Stimulated activated CD8-positive, alpha-beta memory T cell treated with anti-CD3 and anti-CD28 coated beads, Interleukin-7, amount 100 ng/mL, for 24 hours (primary cell): Measurements from ENCODE around the gene FOXG1.

Experiments used
- DNase-seq: peaks from one replicate; pipeline ENCODE4 v3.0.0-alpha.2; 2020; ENCODE audit warnings: low read depth

Gene FOXG1

DNA sequence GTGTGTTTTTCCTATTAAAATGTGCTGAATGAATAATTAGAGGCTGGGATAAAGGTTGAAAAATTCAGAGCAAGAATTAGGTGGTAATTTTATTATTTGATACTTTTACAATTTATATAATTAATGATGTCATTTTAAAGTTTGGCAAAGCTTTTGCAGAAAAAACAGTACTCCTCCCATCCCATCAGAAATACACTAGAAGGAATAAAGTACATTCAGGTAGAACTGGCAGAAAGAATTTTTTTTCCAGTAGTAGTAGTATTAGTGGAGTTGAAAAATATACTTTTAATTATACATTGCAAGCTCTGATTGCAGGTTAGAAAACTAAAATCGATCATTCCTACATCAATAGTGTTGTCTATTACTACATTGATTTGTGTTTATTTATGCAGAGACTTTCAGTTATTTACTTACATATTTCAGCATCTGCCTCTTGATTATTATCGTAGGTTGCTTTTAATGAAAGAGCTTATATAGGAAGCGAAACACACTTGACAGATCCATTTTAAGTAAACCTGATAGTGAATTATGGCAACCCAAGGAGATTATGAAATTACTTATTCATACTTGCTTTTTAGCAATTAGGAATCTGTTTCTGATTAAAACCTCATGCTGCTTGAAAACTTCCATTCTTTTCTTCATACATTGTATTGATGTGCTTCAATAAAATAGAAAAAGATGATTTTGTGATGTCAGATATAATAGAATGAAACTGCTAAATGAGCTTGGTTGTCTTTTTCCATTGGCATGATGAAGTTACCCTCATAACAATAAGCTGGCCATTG, 10.1 kb downstream of the FOXG1 start:
- no peak for DNase-seq

DNA sequence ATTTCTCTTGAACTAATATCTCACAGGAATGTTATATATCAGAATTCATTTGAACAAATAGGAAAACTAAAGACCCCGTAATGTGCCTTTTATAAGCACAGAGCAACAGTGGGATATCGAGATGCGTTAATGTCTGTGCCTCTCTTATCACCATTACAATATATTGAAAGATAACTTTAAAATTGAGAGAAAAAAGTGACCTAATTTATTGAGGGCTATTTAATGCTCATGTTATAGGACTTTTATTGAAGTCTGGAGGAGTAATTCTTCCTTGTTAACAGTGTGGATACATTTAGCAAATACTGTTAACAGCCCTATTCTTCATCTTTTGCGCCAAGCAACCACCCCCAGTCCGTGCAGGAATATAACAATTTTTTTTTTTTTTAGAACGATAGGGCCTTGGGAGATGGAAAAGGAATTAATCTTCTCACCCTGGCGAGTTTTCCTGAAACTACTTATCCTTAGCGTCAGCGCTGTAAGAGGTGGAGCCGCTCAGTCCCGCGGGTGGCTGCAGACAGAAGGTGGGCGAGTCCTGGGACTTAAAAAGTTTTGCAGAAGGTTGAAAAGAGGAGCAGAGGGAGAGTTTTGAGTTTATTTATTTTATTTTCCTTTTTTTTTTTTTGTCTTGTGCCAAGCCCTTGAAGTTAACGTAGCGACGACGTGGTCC, 11.0 kb downstream of the FOXG1 start:
- DNase-seq = no peak

DNA sequence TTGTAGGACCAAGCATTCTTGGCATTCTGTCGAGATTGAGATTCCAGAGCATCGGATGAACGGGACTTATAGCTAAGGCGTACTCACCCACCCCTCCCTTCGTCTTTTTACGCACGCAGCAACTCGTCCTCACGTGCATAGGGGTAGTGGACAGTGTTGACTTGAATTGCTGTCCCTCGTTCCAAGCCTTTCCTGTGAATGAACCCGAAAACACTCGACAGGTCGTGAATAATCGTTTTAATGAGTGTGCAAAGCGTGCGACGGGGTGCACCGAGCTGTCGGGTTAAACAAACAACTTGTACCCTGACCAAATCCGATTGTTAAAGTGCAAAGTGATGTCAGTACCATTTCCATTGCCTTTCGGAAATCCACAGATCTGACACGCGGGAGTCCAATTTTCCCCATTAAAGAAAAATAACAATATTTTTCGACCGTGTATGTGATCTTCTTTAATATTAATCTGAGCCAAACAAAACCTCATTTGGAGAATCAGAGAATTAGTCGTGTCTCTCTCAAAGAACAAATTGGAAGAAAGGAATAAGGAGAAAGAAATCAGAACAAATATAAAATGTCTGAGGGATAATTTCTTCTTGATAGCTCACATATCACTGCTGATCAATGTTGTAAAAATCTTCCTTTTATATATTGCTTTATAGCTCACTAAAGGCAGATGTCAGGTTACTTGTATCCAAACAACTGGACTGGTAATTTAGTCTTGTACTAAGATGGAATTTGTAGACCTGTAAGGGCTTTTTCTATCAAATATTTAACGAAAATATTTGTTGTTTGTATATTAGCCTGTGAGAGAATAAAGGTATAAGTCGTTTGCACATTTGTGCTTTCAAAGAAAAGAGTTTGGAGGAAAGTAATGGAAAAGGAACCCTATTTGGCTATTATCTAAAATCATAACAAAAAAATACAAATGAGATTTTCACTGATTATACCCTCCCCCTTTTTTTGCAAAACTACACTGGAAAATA, 11.8 kb downstream of the FOXG1 start:
- DNase-seq = no peak

DNA sequence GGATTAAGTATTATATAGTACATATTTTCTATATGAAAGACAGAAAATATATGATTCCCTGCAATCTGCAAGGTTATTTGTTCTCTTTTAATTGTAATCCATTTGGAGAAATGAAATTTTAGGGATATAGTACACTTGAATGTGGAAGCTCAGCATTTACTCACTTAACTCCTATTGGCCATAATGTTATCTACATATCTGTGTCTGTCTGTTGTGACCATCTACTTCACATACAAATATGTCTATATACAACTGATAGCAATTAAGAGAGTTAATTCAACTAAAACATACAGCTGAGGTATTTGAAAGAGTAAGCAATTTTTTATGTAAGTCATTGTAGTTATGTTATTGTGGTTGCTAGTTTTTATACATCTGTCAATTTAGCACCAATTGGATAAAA, 12.9 kb downstream of the FOXG1 start:
- DNase-seq = no peak

DNA sequence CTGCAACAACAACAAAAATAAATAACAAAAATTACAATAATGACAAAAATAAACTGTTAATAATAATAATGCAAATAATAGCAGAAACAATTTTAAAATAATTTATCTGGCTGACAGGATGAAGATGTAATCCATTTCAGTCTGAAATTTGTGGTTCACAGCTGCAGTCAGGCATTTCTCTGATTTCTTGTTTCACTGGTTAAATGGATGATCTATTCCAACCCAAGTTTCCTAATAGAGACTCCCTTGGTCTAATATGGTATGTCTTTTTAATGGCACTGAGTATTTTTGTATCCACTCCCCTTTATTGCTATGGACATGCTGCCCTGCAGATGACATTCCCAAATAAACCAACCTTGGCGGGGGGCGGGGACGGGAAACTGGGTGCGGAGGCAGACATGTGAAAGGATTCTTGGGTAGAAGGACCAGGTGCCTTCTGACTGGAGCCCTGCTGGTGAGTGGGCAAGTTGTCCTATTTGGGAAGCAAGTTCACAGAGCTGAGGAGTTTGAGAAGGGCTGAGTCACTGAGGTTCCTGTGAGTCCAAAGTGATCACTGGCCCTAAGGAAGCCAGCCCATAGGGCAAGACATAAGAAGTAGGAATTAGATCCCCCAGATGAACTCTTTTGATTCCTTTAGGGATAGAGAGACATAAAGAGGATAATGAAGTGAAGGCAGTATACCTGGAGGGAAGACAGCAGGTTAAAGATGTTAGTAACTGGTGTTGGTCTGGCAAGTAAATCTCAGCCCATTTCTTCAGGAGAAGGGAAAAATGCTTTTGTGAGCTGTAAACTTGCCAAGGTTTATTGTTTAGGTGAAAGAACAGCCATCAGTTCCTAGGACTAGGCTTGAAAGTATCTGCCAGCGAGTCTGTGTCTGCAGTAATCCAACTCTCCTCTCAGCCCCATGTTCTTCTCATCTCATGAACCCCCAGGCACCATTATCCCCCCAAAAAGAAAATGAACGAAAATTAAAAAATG, 14.5 kb downstream of the FOXG1 start:
- DNase-seq = no peak

DNA sequence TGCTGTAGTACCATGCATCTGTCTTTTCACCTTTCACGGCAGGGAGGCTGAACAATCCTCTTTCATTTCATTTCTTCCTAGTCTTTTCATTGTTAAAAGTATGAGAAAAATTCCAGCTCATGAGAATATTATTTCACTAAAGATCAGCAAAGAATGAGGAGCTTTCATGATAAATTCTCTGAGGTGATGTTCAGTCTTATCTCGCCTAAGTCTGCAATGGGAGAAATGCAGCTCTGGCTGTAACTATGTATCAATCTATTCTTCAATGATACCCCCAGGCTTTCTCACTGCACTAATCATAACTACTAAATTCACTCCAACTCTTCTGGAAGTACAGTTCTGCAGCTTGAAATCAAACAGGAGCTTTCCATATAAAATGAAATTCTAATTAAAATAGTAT, 15.7 kb downstream of the FOXG1 start:
- no peak for DNase-seq

DNA sequence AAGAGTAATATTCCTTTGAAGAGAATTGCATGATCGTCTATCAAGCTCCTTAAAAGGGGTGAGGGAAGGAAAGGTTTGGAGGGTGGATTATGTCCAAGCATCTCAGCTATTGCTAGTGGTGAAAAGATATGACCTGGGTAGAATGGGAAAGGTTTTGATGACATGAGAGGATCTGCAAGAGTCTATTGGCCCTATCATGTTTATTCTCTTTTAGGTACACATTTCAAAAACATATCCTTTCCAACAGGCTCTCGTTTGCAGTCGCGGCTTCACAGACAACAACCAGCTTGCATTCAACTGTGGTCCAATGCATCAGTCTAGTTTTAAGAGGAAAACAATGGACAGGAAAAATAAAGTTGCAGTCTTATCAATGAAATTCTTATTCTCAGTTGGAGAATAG, 17.1 kb downstream of the FOXG1 start:
- no peak for DNase-seq

DNA sequence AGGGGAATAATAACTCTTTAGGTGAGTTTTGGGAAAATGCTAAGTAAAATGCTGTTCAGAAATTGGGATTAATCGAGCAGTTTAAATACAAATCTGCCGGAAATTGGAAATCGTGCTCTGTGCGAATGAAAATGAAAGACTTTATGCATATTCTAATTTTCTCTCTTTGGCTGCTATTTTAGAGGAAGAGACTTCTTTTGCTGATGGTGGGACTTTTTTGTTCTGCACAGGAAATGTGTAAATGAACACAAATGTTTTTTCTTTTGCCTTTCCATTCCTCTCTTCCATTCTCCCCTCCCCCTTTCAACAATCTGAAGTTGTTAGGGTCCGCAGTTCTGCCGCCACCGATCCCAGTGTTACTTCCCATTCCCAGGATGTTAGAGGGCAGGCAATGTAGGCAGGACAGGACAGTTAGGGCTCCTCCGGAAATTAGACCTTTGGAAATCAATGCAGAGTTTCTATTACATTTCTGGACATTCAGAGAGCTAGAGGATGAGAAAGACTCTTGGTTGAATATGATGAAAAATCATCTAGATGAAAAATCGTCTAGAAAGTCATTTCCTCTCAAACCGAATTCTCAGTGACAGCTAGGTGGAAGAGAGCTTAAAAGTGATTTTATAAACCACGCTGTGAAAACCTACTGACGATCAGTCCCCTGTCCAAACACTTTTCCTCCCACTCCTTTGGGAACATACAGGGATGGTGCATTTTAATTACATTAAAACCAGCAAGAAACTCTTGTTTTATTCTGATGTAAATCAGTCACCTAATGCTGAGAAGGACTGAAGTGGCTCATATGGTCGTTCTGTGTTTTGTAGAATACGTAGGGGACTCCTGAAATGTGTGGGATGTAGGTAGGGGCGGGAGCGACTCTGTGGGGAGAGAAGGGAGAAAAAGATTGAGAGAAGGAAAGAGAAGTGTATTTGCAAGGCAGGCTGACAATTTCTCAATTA, 17.8 kb downstream of the FOXG1 start:
- DNase-seq = no peak

DNA sequence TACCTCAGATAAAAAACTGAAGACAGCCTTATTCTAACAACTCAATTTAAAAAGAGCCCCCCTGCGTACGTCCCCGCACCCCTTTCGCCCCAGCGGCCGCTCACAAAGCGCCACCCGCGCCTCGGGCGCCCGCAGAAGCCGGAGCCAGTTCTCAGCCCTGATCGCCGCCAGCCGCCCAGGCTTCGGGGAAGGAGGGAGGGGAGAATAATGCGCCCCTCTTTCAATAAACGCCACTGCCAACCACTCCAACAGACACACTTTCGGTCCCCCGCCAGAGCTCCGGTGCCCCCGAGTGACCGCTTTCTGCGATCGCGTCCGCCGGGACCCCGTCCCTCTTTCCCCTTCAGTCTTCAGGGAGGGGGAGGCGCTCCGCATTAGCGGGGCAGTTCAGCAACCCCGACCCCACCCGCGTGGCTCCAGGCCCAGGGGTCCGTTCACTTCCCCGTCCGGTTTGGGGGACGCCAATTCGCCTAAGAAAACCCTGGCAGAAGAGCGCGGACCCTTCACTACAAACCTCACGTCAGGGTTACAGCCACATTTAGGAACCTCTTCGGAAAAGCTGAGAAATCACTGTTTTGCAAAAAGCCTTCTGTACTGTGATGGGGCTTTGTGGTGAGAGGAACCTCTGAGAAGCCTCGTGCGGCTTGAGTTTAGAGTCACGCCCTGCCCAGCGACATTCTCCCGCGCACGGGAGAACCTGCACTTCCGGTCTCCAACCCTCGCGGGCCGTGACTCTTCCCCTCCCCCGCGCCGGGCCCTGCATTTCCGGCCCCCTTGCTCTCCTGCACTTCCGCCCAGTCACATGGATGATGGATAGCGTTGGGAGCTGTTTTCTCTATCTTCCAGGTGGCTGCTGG, 18.7 kb downstream of the FOXG1 start:
- no peak for DNase-seq

DNA sequence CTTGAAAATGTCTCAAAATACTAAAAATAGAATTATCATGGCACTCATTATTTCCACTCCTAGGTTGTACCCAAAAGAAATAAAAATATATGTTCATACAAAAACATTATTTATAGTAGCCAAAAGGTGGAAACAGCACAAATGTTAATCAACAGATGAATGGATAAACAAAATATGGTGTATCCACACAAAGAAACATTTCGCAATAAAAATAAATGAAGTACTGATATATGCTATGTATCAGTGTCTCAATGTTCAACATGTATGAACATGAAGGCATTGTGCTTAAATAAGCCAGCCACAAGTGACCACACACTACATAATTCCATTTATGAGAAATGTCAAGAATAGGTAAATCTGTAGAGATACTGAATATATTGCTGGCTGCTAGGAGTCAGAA, 40.9 kb downstream of the FOXG1 start:
- no peak for DNase-seq

DNA sequence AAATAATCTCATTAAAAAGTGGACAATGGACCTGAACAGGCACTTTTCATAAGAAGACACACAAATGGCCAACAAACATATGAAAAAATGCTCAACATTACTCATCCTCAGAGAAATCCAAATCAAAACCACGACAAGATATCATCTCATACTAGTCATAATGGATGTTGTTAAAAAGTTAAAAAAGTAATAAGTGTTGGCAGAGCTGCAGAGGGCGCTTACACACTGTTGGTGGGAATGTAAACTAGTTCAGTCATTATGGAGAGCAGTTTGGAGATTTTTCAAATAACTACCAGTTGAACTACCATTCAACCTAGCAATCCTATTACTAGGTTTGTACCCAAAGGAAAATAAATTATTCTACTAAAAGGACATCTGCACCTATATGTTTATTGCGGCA, 47.2 kb downstream of the FOXG1 start:
- no peak for DNase-seq
